HG03066 (cell line): ENCODE data around the gene SLAMF9.
"Not testable (repeated sequence)": the region's sequence is repeated elsewhere in the genome, so short reads cannot be mapped to it uniquely, and the experiment has no call there.

Experiments
- ATAC-seq: cut with Tn5 transposase; IDR thresholded peaks from one replicate; pipeline ENCODE4 v1.9.1; 2021; ENCODE audit warnings: low read depth; ENCODE audit not compliant: unreplicated experiment

The SLAMF9 gene

DNA sequence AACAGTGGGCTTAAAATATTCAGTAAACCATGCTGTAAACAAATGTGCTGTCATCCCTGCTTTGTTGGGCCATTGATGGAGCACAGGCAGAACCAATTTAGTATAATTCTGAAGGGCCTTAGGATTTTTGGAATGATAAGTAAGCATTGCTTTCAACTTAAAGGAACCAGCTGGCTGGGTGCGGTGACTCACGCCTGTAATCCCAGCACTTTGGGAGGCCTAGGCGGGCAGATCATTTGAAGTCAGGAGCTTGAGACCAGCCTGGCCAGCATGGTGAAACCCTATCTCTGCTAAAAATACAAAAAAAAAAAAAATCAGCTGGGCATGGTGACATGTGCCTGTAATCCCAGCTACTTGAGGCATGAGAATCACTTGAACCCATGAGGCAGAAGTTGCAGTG is 50.0 kb downstream of the SLAMF9 start:
- not testable (repeated sequence) for ATAC-seq

DNA sequence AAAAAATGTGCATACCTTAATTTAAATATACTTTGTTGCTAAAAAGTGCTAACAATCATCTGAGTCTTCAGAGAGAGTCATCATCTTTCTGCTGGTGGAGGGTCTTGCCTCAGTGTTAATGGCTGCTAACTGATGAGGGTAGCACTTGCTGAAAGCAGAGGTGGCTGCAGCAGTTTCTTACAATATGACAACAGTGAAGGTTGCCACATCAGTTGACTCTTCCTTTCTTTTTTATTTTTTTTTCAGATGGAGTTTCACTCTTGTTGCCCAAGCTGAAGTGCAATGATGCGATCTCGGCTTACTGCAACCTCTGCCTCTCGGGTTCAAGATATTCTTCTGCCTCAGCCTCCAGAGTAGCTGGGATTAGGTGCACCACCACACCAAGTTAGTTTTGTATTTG is 51.5 kb downstream of the SLAMF9 start:
- ATAC-seq: no peak
